Muscle layer of duodenum (tissue), 2 donors: Measurements from ENCODE around the gene SFRP5.

Experiments
- H3K27ac ChIP-seq: one replicate; pipeline ENCODE4 v1.7.0; 2013; ENCODE audit warnings: mild to moderate bottlenecking, low read length
- H3K27me3 ChIP-seq: one replicate; pipeline ENCODE4 v1.7.0; 2013; ENCODE audit warnings: low read depth, mild to moderate bottlenecking, control low read depth, low read length
- H3K36me3 ChIP-seq, 2 donors: one replicate each; pipeline ENCODE4 v1.7.0; 2013; ENCODE audit warnings: low read length in 2 of 2, control low read depth in 1 of 2, mild to moderate bottlenecking in 1 of 2; ENCODE audit not compliant: insufficient read depth in 2 of 2, control insufficient read depth in 1 of 2
- H3K4me1 ChIP-seq, 2 donors: one replicate each; pipeline ENCODE4 v1.7.0; 2013; ENCODE audit warnings: low read length in 2 of 2, mild to moderate bottlenecking in 2 of 2, control low read depth in 1 of 2, moderate library complexity in 1 of 2; ENCODE audit not compliant: insufficient read depth in 2 of 2, control insufficient read depth in 1 of 2
- H3K4me3 ChIP-seq, 2 donors: one replicate each; pipeline ENCODE4 v1.7.0; 2013; ENCODE audit warnings: low read length in 2 of 2, low read depth in 1 of 2, mild to moderate bottlenecking in 1 of 2
- H3K9me3 ChIP-seq, 2 donors: one replicate each; pipeline ENCODE4 v1.7.0; 2013; ENCODE audit warnings: low read length in 2 of 2, control low read depth in 1 of 2, mild to moderate bottlenecking in 1 of 2; ENCODE audit not compliant: control insufficient read depth in 1 of 2
- donor health status: healthy.

Gene SFRP5

DNA sequence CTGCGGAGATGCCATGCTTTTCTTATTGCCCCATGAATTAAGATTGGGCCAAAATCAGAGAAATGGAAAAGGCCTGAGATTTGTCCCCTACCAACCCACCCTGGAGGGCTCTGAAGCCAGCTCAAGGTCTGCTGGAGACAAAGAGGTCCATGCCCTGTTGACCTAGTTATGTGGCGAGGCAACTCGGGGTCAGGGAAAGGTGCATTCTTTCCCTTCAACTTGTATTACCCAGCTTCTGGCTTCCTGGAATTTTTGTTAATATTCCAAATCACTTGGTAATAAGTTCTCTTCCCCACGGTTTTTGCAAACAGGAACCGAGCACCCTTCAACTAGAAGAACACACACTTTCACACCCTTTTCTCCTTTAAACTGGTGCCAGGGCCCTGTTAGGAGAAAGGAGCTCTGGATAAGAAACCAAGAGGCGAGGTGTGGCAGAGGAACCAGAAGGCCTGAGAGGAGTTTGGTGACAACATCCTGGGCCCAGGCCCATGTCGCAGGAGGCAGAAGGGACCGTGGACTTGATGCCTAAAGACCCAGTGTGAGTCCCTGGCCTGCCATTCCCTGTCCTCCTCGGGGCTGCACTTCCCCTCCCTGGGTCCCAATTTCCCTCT, 12.5 kb upstream of the SFRP5 start:
- no peak overlapping the region for H3K4me3 ChIP-seq

DNA sequence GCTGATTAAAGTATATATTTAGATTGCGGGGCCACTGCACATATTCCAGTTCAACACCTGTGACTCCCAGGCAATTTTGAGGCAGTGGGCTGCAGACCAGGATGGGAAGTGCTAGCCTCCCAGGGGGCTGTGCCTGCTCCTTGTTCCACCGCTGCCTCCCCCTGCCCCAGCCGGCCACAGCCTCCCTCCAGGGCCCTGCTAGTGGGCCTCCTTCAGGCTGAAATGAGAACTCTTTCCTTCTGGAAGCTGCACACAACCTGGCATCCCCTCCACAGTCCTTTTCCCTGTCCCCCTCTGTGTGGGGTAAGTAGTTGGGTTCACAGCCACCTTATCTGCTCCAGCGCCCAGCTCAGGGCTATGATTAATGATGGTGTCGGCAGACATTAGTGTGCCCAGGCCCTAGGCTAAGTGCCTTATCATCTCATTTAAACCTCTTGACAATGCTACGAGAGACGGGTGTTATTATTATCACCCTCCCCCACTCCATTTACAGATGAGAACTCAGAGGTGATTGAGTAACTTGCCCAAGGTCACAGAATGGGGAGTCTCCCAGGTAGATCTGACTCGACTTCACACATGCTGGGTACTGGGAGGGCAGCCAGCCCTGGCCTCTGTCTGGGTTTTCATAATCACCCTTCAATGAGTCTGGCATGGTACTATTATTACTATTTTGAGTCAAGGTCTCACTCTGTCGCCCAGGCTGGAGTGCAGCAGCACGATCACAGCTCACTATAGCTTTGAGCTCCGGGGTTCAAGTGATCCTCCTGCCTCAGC, 10.8 kb upstream of the SFRP5 start:
- Histone ChIP-seq H3K4me1 (peaks cover 4 to 15% of the 10 kb centered on the region in 2 donors), H3K36me3 (no peaks in the 10 kb centered on the region), H3K27ac (no peak overlapping the region)

More for the DNA sequence above, 12.5 kb upstream of the SFRP5 start:
- H3K36me3 ChIP-seq = no peaks in the 10 kb centered on the region
- no peak overlapping the region for H3K27ac ChIP-seq
- H3K27me3 ChIP-seq = no peaks in the 10 kb centered on the region
- peaks cover 4 to 19% of the 10 kb centered on the region in 2 donors for H3K4me1 ChIP-seq
- no peaks in the 10 kb centered on the region for H3K9me3 ChIP-seq

DNA sequence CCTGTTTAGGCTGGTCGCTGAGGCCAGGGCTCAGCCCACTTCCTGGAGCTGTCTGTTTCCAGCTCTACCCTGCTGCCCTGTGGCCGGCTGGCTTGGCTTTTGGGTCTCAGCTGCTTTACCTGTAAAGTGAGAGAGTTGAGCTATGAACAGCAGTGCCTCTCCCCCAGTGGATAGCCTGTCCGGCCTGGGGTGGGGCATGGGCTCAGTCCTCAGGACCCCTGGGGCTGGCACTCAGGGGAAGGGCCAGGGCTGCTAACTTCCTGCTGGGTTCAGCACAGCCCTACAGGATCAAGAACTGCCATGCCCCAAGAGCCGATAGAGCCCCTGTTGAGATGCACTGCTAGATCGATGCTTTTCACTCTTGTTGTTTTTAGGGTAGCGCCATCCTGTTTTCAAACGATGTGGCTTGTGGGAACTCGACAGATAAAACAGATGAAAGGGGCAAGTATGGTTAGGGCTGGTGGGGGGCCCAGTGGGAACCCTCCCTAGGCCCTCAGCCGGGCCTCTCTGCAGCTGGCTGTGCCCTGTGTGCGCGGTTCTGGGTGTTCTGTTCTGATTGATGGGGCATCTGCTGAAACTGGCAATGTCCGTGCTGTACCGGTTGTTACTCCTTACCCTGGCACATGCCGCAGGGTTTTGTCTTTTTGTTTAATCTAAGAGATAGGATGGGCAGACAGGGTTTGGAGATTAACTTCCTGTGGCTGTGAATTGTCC, 10.0 kb upstream of the SFRP5 start:
- Histone ChIP-seq H3K27ac (no peak overlapping the region), H3K36me3 (no peaks in the 10 kb centered on the region)

More for the DNA sequence above, 10.8 kb upstream of the SFRP5 start:
- Histone ChIP-seq H3K9me3 (no peaks in the 10 kb centered on the region), H3K4me3 (no peak overlapping the region), H3K27me3 (no peaks in the 10 kb centered on the region)

DNA sequence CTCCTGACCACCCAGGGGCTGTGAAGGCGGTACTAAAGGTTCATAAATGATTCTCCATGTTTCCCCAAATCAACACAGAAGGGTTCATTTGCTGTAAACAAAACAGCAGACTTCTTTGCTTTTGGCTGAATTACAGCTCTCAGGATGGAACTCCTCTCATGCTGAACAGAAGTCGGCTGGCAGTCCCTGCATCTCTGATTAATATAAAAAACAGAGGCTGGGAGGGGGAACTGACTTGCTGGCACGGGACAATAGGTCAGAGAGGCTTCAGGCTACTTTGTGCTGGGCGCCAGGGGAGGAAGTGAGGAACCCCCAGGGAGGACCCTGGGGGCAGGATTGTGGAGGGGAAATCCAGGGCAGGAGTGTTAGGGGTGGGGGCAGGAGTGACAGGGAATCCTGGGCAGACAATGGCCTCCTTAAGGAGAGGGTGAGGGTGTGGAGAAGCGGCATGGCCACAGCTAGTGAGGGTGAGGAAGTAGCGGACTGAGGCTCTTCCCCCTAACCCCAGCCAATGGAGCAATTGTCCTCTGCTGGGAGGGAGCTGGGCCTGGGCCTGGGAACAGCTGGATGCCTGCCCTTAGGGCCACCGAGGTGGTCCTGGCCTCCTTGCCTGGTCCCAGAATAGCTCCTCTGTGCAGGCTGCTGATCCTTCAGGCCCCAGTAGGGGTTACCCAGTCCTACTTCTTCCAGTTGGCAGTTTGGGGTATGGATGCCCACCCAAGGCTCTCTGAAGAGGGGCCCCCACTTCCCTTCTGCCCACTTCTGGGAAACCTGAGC, 9.2 kb upstream of the SFRP5 start:
- H3K36me3 ChIP-seq = no peaks in the 10 kb centered on the region
- H3K4me3 ChIP-seq = no peak overlapping the region
- no peaks in the 10 kb centered on the region for H3K9me3 ChIP-seq
- H3K4me1 ChIP-seq = peaks cover 4 to 15% of the 10 kb centered on the region in 2 donors
- H3K27me3 ChIP-seq = no peaks in the 10 kb centered on the region
- no peak overlapping the region for H3K27ac ChIP-seq

More for the DNA sequence above, 10.0 kb upstream of the SFRP5 start:
- H3K27me3 ChIP-seq = no peaks in the 10 kb centered on the region
- H3K4me1 ChIP-seq = peaks cover 4 to 15% of the 10 kb centered on the region in 2 donors
- no peak overlapping the region for H3K4me3 ChIP-seq
- no peaks in the 10 kb centered on the region for H3K9me3 ChIP-seq

DNA sequence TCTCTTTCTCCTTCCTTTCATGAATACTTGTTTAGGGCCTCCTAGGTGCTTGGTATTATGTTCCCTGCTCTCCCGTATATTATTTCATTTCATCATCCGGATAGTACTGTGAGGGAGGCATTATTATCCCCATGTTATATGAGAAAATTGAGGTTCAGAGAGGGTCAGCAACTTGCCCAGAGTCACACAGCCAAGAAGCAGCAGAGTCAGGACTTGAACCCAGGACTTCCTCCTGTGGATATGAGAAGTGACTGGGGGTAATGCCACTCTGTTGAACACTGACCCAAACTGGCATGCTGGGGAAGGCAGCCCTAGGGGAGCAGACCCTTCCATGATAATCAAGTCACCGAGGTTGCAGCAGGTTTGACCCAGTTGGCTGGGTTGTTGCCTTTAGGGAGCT, 8.2 kb upstream of the SFRP5 start:
- Histone ChIP-seq H3K9me3 (no peaks in the 10 kb centered on the region), H3K27ac (no peak overlapping the region), H3K4me1 (peaks cover 4 to 15% of the 10 kb centered on the region in 2 donors)

DNA sequence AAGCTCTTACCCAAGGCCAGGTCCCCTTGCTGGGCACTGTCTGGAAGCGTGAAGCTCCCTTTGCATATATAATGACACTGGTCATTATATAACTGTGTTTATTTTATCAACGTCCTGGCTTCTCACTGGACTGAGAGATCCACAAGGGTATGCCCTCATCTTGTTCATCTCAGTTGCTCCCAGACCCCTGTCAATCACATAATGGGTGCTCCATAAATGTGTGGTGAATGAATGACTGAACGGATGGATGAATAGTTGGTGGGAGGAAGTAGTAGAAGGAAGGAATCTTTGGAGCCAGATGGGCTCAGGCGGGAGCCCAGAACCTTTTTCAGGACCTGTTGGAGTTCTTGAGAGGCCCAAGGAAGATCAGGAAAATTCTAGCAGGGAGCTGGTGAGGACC, 7.7 kb upstream of the SFRP5 start:
- H3K36me3 ChIP-seq = no peaks in the 10 kb centered on the region
- H3K9me3 ChIP-seq = no peaks in the 10 kb centered on the region
- H3K27me3 ChIP-seq = no peaks in the 10 kb centered on the region
- no peak overlapping the region for H3K4me3 ChIP-seq
- H3K27ac ChIP-seq = no peak overlapping the region
- peaks cover 4 to 15% of the 10 kb centered on the region in 2 donors for H3K4me1 ChIP-seq

More for the DNA sequence above, 8.2 kb upstream of the SFRP5 start:
- Histone ChIP-seq H3K27me3 (no peaks in the 10 kb centered on the region), H3K4me3 (no peak overlapping the region), H3K36me3 (no peaks in the 10 kb centered on the region)

DNA sequence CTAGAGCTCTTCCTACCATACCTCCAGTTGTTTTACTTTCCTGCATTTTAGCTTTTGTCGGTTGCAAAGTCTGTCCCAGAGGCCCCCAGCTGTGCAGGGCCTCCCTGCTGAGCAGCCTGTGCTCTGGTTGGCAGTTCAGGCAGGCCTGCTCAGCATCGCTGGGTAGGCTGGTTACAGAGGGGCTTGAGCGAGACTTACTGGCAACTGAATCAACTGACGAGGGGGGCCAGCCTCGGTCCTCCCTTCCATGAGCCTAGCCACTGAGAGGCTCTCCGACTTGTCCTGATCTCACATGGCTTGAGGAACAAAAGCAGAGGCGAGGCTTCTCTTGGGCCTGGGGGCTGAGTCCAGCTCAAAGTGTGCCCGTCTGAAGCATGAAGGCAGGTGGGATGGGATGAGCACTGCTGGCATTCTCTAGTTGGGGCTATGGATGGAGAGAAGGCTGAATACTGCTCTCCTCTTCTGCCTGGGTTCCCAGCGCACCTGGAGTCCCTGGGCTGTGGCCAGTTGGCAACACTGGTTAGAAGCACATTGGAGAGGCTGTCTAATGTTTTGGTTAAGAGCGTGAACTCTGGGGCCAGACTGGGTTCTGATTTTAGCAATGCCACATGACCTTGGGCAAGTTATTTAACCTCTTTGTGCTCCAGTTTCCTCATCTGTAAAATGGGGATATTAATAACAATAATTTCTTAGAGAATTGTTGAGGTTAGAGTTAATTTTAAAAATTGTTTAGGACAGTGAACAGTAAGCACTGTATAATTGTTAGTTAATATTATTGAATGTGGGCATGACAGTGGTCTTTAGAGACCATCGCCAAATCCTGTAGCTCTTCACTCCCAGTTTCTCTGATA, 6.9 kb upstream of the SFRP5 start:
- H3K36me3 ChIP-seq = no peaks in the 10 kb centered on the region
- H3K4me1 ChIP-seq = peaks cover 4 to 15% of the 10 kb centered on the region in 2 donors
- H3K27ac ChIP-seq = no peak overlapping the region

DNA sequence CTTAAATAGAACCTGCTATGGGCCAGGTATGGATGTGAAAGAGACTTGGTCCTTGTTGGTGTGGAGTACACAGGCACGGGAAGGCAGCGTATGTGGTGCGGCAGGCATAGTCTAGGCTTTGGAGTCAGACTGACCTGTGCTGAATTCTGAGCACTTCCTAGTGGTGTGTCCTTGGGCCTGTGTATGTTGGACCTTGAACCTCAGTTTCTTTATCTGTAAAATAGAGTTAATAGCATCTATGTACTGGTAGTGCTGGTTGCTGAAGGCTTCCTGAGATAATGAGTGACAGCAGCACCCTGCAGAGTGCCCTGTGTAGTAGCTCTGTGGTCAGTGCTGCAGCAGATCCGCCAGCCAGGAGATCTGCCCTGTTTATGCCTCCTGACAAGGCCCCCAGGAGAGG, 5.3 kb upstream of the SFRP5 start:
- Histone ChIP-seq H3K4me1 (peaks cover 4 to 15% of the 10 kb centered on the region in 2 donors), H3K27me3 (peaks cover 9% of the 10 kb centered on the region), H3K36me3 (no peaks in the 10 kb centered on the region), H3K4me3 (no peak overlapping the region), H3K27ac (no peak overlapping the region), H3K9me3 (no peaks in the 10 kb centered on the region)

More for the DNA sequence above, 6.9 kb upstream of the SFRP5 start:
- H3K9me3 ChIP-seq = no peaks in the 10 kb centered on the region
- no peak overlapping the region for H3K4me3 ChIP-seq
- no peaks in the 10 kb centered on the region for H3K27me3 ChIP-seq

DNA sequence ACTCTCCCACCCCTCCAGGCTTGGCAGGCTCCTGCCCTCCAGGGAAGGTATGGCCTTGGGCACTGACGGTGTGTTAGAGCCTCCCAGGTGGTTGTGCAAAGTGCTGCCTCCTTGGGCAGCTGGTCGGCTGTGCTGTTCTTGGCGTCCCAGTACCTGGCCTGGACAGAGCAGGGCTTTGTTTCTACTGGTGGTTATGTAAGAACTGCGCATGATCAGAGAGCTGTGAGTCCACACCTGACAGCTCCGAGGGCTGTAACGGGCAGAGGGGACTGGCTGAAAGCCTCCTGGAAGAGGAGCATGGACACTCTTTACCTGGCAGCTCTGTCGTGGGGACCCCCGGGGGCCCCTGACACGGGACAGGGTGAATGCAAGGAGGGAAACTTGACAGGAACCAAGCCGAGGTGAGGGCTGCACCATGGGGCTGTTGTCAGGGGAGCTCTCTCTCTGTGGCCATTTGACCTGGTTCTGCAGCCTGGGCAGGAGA, 3.1 kb upstream of the SFRP5 start:
- Histone ChIP-seq H3K4me3 (no peak overlapping the region), H3K4me1 (peaks cover 0 to 13% of the 10 kb centered on the region in 2 donors), H3K36me3 (no peaks in the 10 kb centered on the region), H3K9me3 (no peaks in the 10 kb centered on the region), H3K27me3 (peaks cover 18% of the 10 kb centered on the region), H3K27ac (no peak overlapping the region)

DNA sequence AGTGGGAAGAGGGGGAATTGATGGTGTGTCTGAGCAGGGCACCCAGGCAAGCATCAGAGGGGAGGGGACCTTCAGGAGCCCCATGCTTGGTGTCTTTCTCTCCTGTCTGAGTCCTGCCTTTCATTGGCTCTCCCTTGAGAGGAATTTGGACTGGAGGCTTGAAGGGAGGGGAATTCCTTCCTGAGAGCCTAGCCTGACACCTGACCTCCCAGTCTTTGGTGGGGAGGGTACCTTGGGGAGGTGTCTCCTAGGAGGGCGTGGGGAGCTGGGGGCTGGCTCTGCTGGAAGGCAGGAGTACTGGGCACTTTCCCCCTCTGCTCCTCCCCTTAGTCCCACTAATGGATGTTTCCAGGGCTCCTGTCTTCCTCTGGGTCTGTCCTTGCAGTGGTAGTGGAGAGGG, 1.3 kb upstream of the SFRP5 start:
- Histone ChIP-seq H3K9me3 (no peaks in the 10 kb centered on the region), H3K36me3 (no peaks in the 10 kb centered on the region), H3K27me3 (peaks cover 18% of the 10 kb centered on the region), H3K4me1 (peaks cover 0 to 13% of the 10 kb centered on the region in 2 donors), H3K4me3 (no peak overlapping the region), H3K27ac (no peak overlapping the region)
